Bronchial epithelial cell (primary cell): ENCODE data around the gene OTUD7B. TPM values are rescaled to one million over a fixed set of nuclear protein-coding genes. Genes with fewer than 3 reads are reported as not detected.

ENCODE experiments used
- DNase-seq: peaks from one replicate; pipeline ENCODE4 v3.0.0-alpha.2; 2010; ENCODE audit warnings: low read depth
- FAIRE-seq: peaks from 2 replicates; lab custom pipeline; 2011; peaks lifted over from hg19 to GRCh38; lab: Jason Lieb, UNC
- H3K27me3 ChIP-seq: 2 replicates; pipeline ENCODE4 v1.5.1; 2011; ENCODE audit warnings: low read length; ENCODE audit not compliant: control insufficient read depth, insufficient read depth
- H3K36me3 ChIP-seq: 2 replicates; pipeline ENCODE4 v1.5.1; 2011; ENCODE audit warnings: low read length; ENCODE audit not compliant: control insufficient read depth, insufficient read depth
- H3K4me3 ChIP-seq: 2 replicates; pipeline ENCODE4 v1.5.1; 2011; ENCODE audit warnings: mild to moderate bottlenecking, low read depth, low read length, control low read depth
- CTCF ChIP-seq: IDR thresholded peaks from 2 replicates; pipeline ENCODE4 v1.5.1; 2011; ENCODE audit warnings: mild to moderate bottlenecking, moderate library complexity, low read length, control low read depth, inconsistent platforms; ENCODE audit not compliant: insufficient read depth, severe bottlenecking
- total RNA-seq: library from RNA; depleted of rRNA; stranded (reverse); fragments of >200 nt; gene quantifications from 2 replicates; pipeline ENCODE4 v1.2.1, GENCODE V29; 2014

The OTUD7B gene
- total RNA-seq, 1 donor from 2014 or later, result 15.3 TPM

DNA sequence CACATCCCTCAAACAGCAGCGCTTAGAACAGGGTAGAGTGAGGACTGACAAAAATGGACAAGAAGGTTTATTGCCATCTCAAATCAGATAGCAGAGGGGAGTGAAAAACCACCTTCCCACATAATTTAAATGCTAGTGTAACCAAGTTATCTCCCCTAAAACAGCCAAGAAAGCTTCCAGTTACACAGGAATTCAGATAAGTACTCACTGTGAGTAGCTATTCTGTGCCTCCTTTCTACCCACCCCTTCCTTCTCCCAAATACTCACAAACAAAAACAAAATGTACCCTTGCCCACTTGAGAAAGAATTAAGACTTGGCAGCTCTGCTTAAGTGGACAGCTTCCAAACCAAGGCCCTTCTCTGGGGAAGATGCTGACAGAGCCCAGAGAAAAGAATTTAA lies 9.1 kb downstream of the OTUD7B start:
- peaks cover 5% of the 10 kb centered on the region for H3K36me3 ChIP-seq
- FAIRE-seq, result no peak
- no peaks in the 10 kb centered on the region for H3K27me3 ChIP-seq
- no peak overlapping the region for H3K4me3 ChIP-seq
- no peak for DNase-seq
- TF ChIP-seq CTCF, result no peak

GRCh38 chr1:149997585-149998262 lies 12.8 kb downstream of the OTUD7B start:
- Histone ChIP-seq H3K27me3 (no peaks in the 10 kb centered on the region), H3K4me3 (no peak overlapping the region), H3K36me3 (peaks cover 5% of the 10 kb centered on the region)
- FAIRE-seq (no peak), DNase-seq (no peak)
- TF ChIP-seq CTCF, result no peak

- H3K36me3 ChIP-seq, result peaks cover 2% of the 10 kb centered on the region
- H3K27me3 ChIP-seq, result no peaks in the 10 kb centered on the region
- TF ChIP-seq CTCF, result no peak
- DNase-seq (peak; percentile 99), FAIRE-seq (peak; percentile 89)
- no peak overlapping the region for H3K4me3 ChIP-seq
These were observed 14.6 kb downstream of the OTUD7B start for GRCh38 chr1:149995927-149996326.

GRCh38 chr1:149993764-149994163 lies 16.8 kb downstream of the OTUD7B start:
- DNase-seq, result no peak
- Histone ChIP-seq H3K36me3 (no peaks in the 10 kb centered on the region), H3K4me3 (no peak overlapping the region), H3K27me3 (no peaks in the 10 kb centered on the region)
- TF ChIP-seq CTCF, result no peak
- FAIRE-seq, result no peak

DNA sequence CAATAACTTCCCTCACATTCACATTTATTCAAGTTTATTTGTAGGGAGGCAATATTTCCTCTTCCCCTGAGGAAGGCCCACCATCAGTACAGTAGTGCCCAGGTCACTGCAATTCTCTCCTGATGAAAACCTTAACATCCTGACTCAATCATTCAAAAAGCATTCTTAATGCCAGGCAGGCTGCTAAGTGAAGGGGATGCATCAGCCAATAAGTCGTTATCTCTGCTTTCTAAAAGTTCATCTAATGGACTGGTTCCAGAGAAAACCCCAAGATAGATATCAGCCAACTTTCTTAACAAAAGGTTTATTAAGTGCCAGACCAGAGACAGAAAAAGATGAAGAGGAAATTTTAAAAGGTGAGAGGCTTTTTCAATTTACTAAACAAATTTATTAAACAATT lies 17.3 kb downstream of the OTUD7B start:
- FAIRE-seq, result no peak
- Histone ChIP-seq H3K4me3 (no peak overlapping the region), H3K27me3 (no peaks in the 10 kb centered on the region), H3K36me3 (no peaks in the 10 kb centered on the region)
- no peak for TF ChIP-seq CTCF
- no peak for DNase-seq

- FAIRE-seq (no peak), DNase-seq (no peak)
- Histone ChIP-seq H3K27me3 (no peaks in the 10 kb centered on the region), H3K4me3 (no peak overlapping the region), H3K36me3 (no peaks in the 10 kb centered on the region)
- no peak for TF ChIP-seq CTCF
These were observed 23.3 kb downstream of the OTUD7B start for GRCh38 chr1:149987297-149987595.
